Fibroblast of lung (primary cell): ENCODE data around the gene NKX2-1. TPM values are rescaled to one million over a fixed set of nuclear protein-coding genes. Genes with fewer than 3 reads are reported as not detected.
A peak's percentile ranks its signal among the peaks of the same experiment; 100 is the strongest.
"Not testable (repeated sequence)": the region's sequence is repeated elsewhere in the genome, so short reads cannot be mapped to it uniquely, and the experiment has no call there.

Source experiments
- DNase-seq, 2 donors: peaks; one replicate each; pipeline versions ENCODE4 v3.0.0 to v3.0.0-alpha.2; 2010; ENCODE audit warnings: low read depth in 2 of 2
- H2AFZ ChIP-seq: 2 replicates; pipeline ENCODE4 v1.5.1; 2012; ENCODE audit warnings: low read length, control low read depth, inconsistent platforms
- H3K27ac ChIP-seq: 2 replicates; pipeline ENCODE4 v1.5.1; 2011; ENCODE audit warnings: low read length, control low read depth; ENCODE audit not compliant: insufficient read depth
- H3K27me3 ChIP-seq: 2 replicates; pipeline ENCODE4 v1.5.1; 2011; ENCODE audit warnings: mild to moderate bottlenecking, low read length; ENCODE audit not compliant: control insufficient read depth, insufficient read depth
- H3K36me3 ChIP-seq: 2 replicates; pipeline ENCODE4 v1.5.1; 2011; ENCODE audit warnings: low read length; ENCODE audit not compliant: control insufficient read depth, insufficient read depth
- H3K4me1 ChIP-seq: 2 replicates; pipeline ENCODE4 v1.5.1; 2011; ENCODE audit warnings: low read length; ENCODE audit not compliant: control insufficient read depth, insufficient read depth; ENCODE audit errors: extremely low read depth
- H3K4me2 ChIP-seq: 2 replicates; pipeline ENCODE4 v1.5.1; 2011; ENCODE audit warnings: low read length, control low read depth; ENCODE audit not compliant: insufficient read depth; ENCODE audit errors: extremely low read depth
- H3K4me3 ChIP-seq, 4 experiments: fragments of 200-600 bp in 1 of 4; sonication (generic) in 1 of 4; replicated peaks in 1 of 4; 2 replicates each; pipeline ENCODE4 v1.5.1; 2011 to 2016; ENCODE audit warnings: low read length in 4 of 4, low read depth in 3 of 4, mild to moderate bottlenecking in 3 of 4, control low read depth in 2 of 4, inconsistent platforms in 1 of 4, mixed read lengths in 1 of 4; ENCODE audit not compliant: insufficient read depth in 1 of 4; ENCODE audit errors: control extremely low read depth in 1 of 4
- H3K79me2 ChIP-seq: 2 replicates; pipeline ENCODE4 v1.5.1; 2012; ENCODE audit warnings: mild to moderate bottlenecking, low read length, inconsistent platforms; ENCODE audit not compliant: control insufficient read depth, insufficient read depth
- H3K9ac ChIP-seq: 2 replicates; pipeline ENCODE4 v1.5.1; 2011; ENCODE audit warnings: mild to moderate bottlenecking, low read length, control low read depth; ENCODE audit not compliant: insufficient read depth
- H3K9me3 ChIP-seq: 2 replicates; pipeline ENCODE4 v1.5.1; 2012; ENCODE audit warnings: low read depth, low read length; ENCODE audit not compliant: control insufficient read depth, insufficient read depth
- H4K20me1 ChIP-seq: 2 replicates; pipeline ENCODE4 v1.5.1; 2011; ENCODE audit warnings: low read length; ENCODE audit not compliant: control insufficient read depth, insufficient read depth; ENCODE audit errors: extremely low read depth
- CTCF ChIP-seq, 2 donors: IDR thresholded peaks in 1 of 2; conservative IDR thresholded peaks in 1 of 2; 1 replicate in 1 of 2; 2 replicates in 1 of 2; pipeline ENCODE4 v1.5.1; 2011 to 2012; ENCODE audit warnings: low read length in 2 of 2, control low read depth in 1 of 2, inconsistent platforms in 1 of 2, low read depth in 1 of 2, mild to moderate bottlenecking in 1 of 2
- EZH2 ChIP-seq: IDR thresholded peaks from 2 replicates; pipeline ENCODE4 v1.5.1; 2012; ENCODE audit warnings: low read length, control low read depth, mild to moderate bottlenecking; ENCODE audit errors: missing control alignments
- polyA plus RNA-seq, 2 donors: library from polyadenylated mRNA; depleted of rRNA in 1 of 2; stranded (reverse) in 1 of 2; unstranded in 1 of 2; fragments of >200 nt; gene quantifications; 2 replicates each; pipeline ENCODE4 v1.2.1, GENCODE V29; 2011 to 2012; ENCODE audit warnings: missing spikeins in 1 of 2
- total RNA-seq: library from RNA; depleted of rRNA; stranded (reverse); fragments of >200 nt; gene quantifications from 2 replicates; pipeline ENCODE4 v1.2.1, GENCODE V29; 2014

Gene NKX2-1
- total and polyA plus RNA-seq, 2 donors (not counting 1 experiment from before 2014, with no cell fraction given) = not detected

GRCh38 chr14:36477266-36477665, 42.8 kb downstream of the NKX2-1 start:
- peak in 1 of 2 donors; percentile 19 for DNase-seq
- no peak overlapping the region for H3K4me3 ChIP-seq
- no peaks in the 10 kb centered on the region for H4K20me1 ChIP-seq
- H3K4me1 ChIP-seq = no peaks in the 10 kb centered on the region
- no peak overlapping the region for H3K9ac ChIP-seq
- no peaks in the 10 kb centered on the region for H3K36me3 ChIP-seq
- no peaks in the 10 kb centered on the region for H3K9me3 ChIP-seq
- H3K4me2 ChIP-seq = no peak overlapping the region
- no peak overlapping the region for H2AFZ ChIP-seq
- TF ChIP-seq CTCF (conservative IDR thresholded peaks at IDR 0.05 in 1 of 2, IDR thresholded peaks at IDR 0.05 in 1 of 2; ENCODE audit: low read depth in 1 of 2, low read length in 2 of 2) = no peak
- H3K79me2 ChIP-seq = no peaks in the 10 kb centered on the region
- H3K27ac ChIP-seq = no peak overlapping the region
- H3K27me3 ChIP-seq = no peaks in the 10 kb centered on the region

GRCh38 chr14:36476061-36476460, 44.0 kb downstream of the NKX2-1 start:
- not testable (repeated sequence) for DNase-seq, H3K4me1 ChIP-seq, H3K36me3 ChIP-seq, H3K9me3 ChIP-seq, H2AFZ ChIP-seq, H3K4me2 ChIP-seq, H3K4me3 ChIP-seq, H3K27me3 ChIP-seq, H3K9ac ChIP-seq, H3K27ac ChIP-seq, H3K79me2 ChIP-seq, H4K20me1 ChIP-seq

GRCh38 chr14:36474593-36474992, 45.4 kb downstream of the NKX2-1 start:
- TF ChIP-seq CTCF (conservative IDR thresholded peaks at IDR 0.05 in 1 of 2, IDR thresholded peaks at IDR 0.05 in 1 of 2; ENCODE audit: low read depth in 1 of 2, low read length in 2 of 2) (no peak), EZH2 (no peak)
- no peaks in the 10 kb centered on the region for H3K9me3 ChIP-seq
- no peak overlapping the region for H3K4me2 ChIP-seq
- no peaks in the 10 kb centered on the region for H3K36me3 ChIP-seq
- no peak overlapping the region for H3K27ac ChIP-seq
- no peaks in the 10 kb centered on the region for H3K4me1 ChIP-seq
- no peak overlapping the region for H3K9ac ChIP-seq
- H4K20me1 ChIP-seq = no peaks in the 10 kb centered on the region
- no peak for DNase-seq
- H3K4me3 ChIP-seq = no peak overlapping the region
- no peak overlapping the region for H2AFZ ChIP-seq
- H3K79me2 ChIP-seq = no peaks in the 10 kb centered on the region
- H3K27me3 ChIP-seq = no peaks in the 10 kb centered on the region

GRCh38 chr14:36471431-36471830, 48.6 kb downstream of the NKX2-1 start:
- Histone ChIP-seq H3K4me1 (no peaks in the 10 kb centered on the region), H3K27me3 (no peaks in the 10 kb centered on the region), H3K9me3 (no peaks in the 10 kb centered on the region), H4K20me1 (no peaks in the 10 kb centered on the region), H3K27ac (no peak overlapping the region), H3K9ac (no peak overlapping the region), H3K79me2 (no peaks in the 10 kb centered on the region), H2AFZ (no peak overlapping the region), H3K36me3 (no peaks in the 10 kb centered on the region), H3K4me2 (no peak overlapping the region), H3K4me3 (no peak overlapping the region)
- no peak for TF ChIP-seq CTCF (conservative IDR thresholded peaks at IDR 0.05 in 1 of 2, IDR thresholded peaks at IDR 0.05 in 1 of 2; ENCODE audit: low read depth in 1 of 2, low read length in 2 of 2)
- DNase-seq = no peak
